ENCODE data around the gene GSTM3. TPM values are rescaled to one million over a fixed set of nuclear protein-coding genes. Genes with fewer than 3 reads are reported as not detected.
"Not testable (repeated sequence)": the region's sequence is repeated elsewhere in the genome, so short reads cannot be mapped to it uniquely, and the experiment has no call there.

The GSTM3 gene
- total RNA-seq, 5 donors from 2014 or later (not counting 1 experiment from before 2014, with no cell fraction given) = 8.4 to 17.1 (median 10.3) TPM

- Histone ChIP-seq H3K4me1 (ENCODE audit: control insufficient read depth in 1 of 2, extremely low read depth in 1 of 2, insufficient read depth in 2 of 2, low read length in 2 of 2) (no peaks in the 10 kb centered on the region), H3K27ac (ENCODE audit: low read length) (no peak overlapping the region), H3K9me3 (no peaks in the 10 kb centered on the region), H3K27me3 (replicated peaks in 1 of 2; ENCODE audit: control insufficient read depth in 2 of 2, extremely low read depth in 1 of 2, insufficient read depth in 2 of 2, low read length in 1 of 2) (peaks cover 0 to 29% of the 10 kb centered on the region in 2 experiments), H3K4me3 (ENCODE audit: control insufficient read depth in 1 of 2, extremely low read depth in 1 of 2, low read length in 1 of 2) (no peak overlapping the region), H3K36me3 (ENCODE audit: control insufficient read depth in 2 of 2, extremely low read depth in 1 of 2, insufficient read depth in 1 of 2, low read length in 1 of 2) (no peaks in the 10 kb centered on the region)
- Mint-ChIP-seq H3K27me3 (peaks cover 0 to 1% of the 10 kb centered on the region in 2 donors), H3K4me1 (peaks cover 0 to 2% (median 0%) of the 10 kb centered on the region in 3 donors), H3K4me3 (no peak overlapping the region), H3K27ac (no peak overlapping the region), H3K36me3 (no peaks in the 10 kb centered on the region), H3K9me3 (no peaks in the 10 kb centered on the region)
- WGBS (ENCODE audit: insufficient coverage) = 100% methylated on average over 2 of the region's 2 CpGs
- ChIA-PET POLR2A (no interaction called here), CTCF (interaction anchor here in 1 of 2 donors (1.4 kb wide), 1 partner anchor 216 kb away, joined by 3 read pairs; no protein-coding TSS in a partner anchor)
- no peak for ATAC-seq (replicated peaks in 1 of 4)
- DNase-seq = peak in 1 of 35 experiments; percentile 10
Measured at GRCh38 chr1:109768335-109768650, 27.5 kb upstream of the GSTM3 start.

- DNase-seq = peak in 2 of 35 experiments; percentile 2 to 15
- Histone ChIP-seq H3K27ac (ENCODE audit: low read length) (no peak overlapping the region), H3K27me3 (replicated peaks in 1 of 2; ENCODE audit: control insufficient read depth in 2 of 2, extremely low read depth in 1 of 2, insufficient read depth in 2 of 2, low read length in 1 of 2) (peaks cover 0 to 28% of the 10 kb centered on the region in 2 experiments), H3K9me3 (no peaks in the 10 kb centered on the region), H3K4me3 (ENCODE audit: control insufficient read depth in 1 of 2, extremely low read depth in 1 of 2, low read length in 1 of 2) (no peak overlapping the region), H3K36me3 (ENCODE audit: control insufficient read depth in 2 of 2, extremely low read depth in 1 of 2, insufficient read depth in 1 of 2, low read length in 1 of 2) (no peaks in the 10 kb centered on the region), H3K4me1 (ENCODE audit: control insufficient read depth in 1 of 2, extremely low read depth in 1 of 2, insufficient read depth in 2 of 2, low read length in 2 of 2) (no peaks in the 10 kb centered on the region)
- Mint-ChIP-seq H3K9me3 (no peaks in the 10 kb centered on the region), H3K4me1 (peaks cover 0 to 2% (median 0%) of the 10 kb centered on the region in 3 donors), H3K36me3 (no peaks in the 10 kb centered on the region), H3K27me3 (peaks cover 0 to 1% of the 10 kb centered on the region in 2 donors), H3K4me3 (no peak overlapping the region), H3K27ac (no peak overlapping the region)
- ChIA-PET CTCF (interaction anchor here in 1 of 2 donors (1.4 kb wide), 1 partner anchor 216 kb away, joined by 3 read pairs; no protein-coding TSS in a partner anchor), POLR2A (no interaction called here)
- ATAC-seq (replicated peaks in 1 of 4) = no peak
- WGBS (ENCODE audit: insufficient coverage) = 87% methylated on average over 8 of the region's 10 CpGs
Measured at GRCh38 chr1:109767637-109768334, 26.9 kb upstream of the GSTM3 start.

GRCh38 chr1:109766991-109767636, 26.3 kb upstream of the GSTM3 start:
- H3K4me1 ChIP-seq (ENCODE audit: control insufficient read depth in 1 of 2, extremely low read depth in 1 of 2, insufficient read depth in 2 of 2, low read length in 2 of 2); POLR2A ChIA-PET; H3K27me3 Mint-ChIP-seq; ATAC-seq (replicated peaks in 1 of 4); DNase-seq; H3K9me3 Mint-ChIP-seq; H3K36me3 Mint-ChIP-seq; H3K36me3 ChIP-seq (ENCODE audit: control insufficient read depth in 2 of 2, extremely low read depth in 1 of 2, insufficient read depth in 1 of 2, low read length in 1 of 2); H3K4me3 ChIP-seq (ENCODE audit: control insufficient read depth in 1 of 2, extremely low read depth in 1 of 2, low read length in 1 of 2); H3K4me3 Mint-ChIP-seq; CTCF ChIA-PET; H3K27ac Mint-ChIP-seq; H3K9me3 ChIP-seq; H3K27ac ChIP-seq (ENCODE audit: low read length); H3K4me1 Mint-ChIP-seq: not testable (repeated sequence)
- 81% methylated on average over 13 of the region's 17 CpGs for WGBS (ENCODE audit: insufficient coverage)
- peaks cover 0 to 28% of the 10 kb centered on the region in 2 experiments for H3K27me3 ChIP-seq (replicated peaks in 1 of 2; ENCODE audit: control insufficient read depth in 2 of 2, extremely low read depth in 1 of 2, insufficient read depth in 2 of 2, low read length in 1 of 2)

GRCh38 chr1:109765896-109766615, 25.2 kb upstream of the GSTM3 start:
- Mint-ChIP-seq H3K4me1 (no peaks in the 10 kb centered on the region), H3K4me3 (no peak overlapping the region), H3K27me3 (peaks cover 0 to 1% of the 10 kb centered on the region in 2 donors), H3K27ac (no peak overlapping the region), H3K36me3 (no peaks in the 10 kb centered on the region), H3K9me3 (no peaks in the 10 kb centered on the region)
- POLR2A ChIA-PET = no interaction called here
- Histone ChIP-seq H3K4me1 (ENCODE audit: control insufficient read depth in 1 of 2, extremely low read depth in 1 of 2, insufficient read depth in 2 of 2, low read length in 2 of 2) (no peaks in the 10 kb centered on the region), H3K27ac (ENCODE audit: low read length) (no peak overlapping the region), H3K4me3 (ENCODE audit: control insufficient read depth in 1 of 2, extremely low read depth in 1 of 2, low read length in 1 of 2) (no peak overlapping the region), H3K9me3 (no peaks in the 10 kb centered on the region), H3K27me3 (replicated peaks in 1 of 2; ENCODE audit: control insufficient read depth in 2 of 2, extremely low read depth in 1 of 2, insufficient read depth in 2 of 2, low read length in 1 of 2) (peaks cover 0 to 30% of the 10 kb centered on the region in 2 experiments), H3K36me3 (ENCODE audit: control insufficient read depth in 2 of 2, extremely low read depth in 1 of 2, insufficient read depth in 1 of 2, low read length in 1 of 2) (no peaks in the 10 kb centered on the region)
- 60% methylated on average over 4 of the region's 13 CpGs for WGBS (ENCODE audit: insufficient coverage)
- CTCF ChIA-PET = interaction anchor here in 1 of 2 donors (0.6 to 0.7 kb wide), 2 partner anchors 11 to 265 kb away, joined by 3 to 4 read pairs; no protein-coding TSS in a partner anchor
- ATAC-seq (replicated peaks in 1 of 4) (no peak), DNase-seq (peak in 1 of 35 experiments; percentile 15)

- Mint-ChIP-seq H3K4me1 (no peaks in the 10 kb centered on the region), H3K27ac (no peak overlapping the region)
Measured at GRCh38 chr1:109765483-109765815, 24.6 kb upstream of the GSTM3 start.

More at GRCh38 chr1:109765483-109765815, 24.6 kb upstream of the GSTM3 start:
- Histone ChIP-seq H3K9me3 (no peaks in the 10 kb centered on the region), H3K4me3 (ENCODE audit: control insufficient read depth in 1 of 2, extremely low read depth in 1 of 2, low read length in 1 of 2) (no peak overlapping the region), H3K27me3 (replicated peaks in 1 of 2; ENCODE audit: control insufficient read depth in 2 of 2, extremely low read depth in 1 of 2, insufficient read depth in 2 of 2, low read length in 1 of 2) (peaks cover 0 to 33% of the 10 kb centered on the region in 2 experiments), H3K4me1 (ENCODE audit: control insufficient read depth in 1 of 2, extremely low read depth in 1 of 2, insufficient read depth in 2 of 2, low read length in 2 of 2) (no peaks in the 10 kb centered on the region), H3K36me3 (ENCODE audit: control insufficient read depth in 2 of 2, extremely low read depth in 1 of 2, insufficient read depth in 1 of 2, low read length in 1 of 2) (no peaks in the 10 kb centered on the region), H3K27ac (ENCODE audit: low read length) (no peak overlapping the region)
- no peaks in the 10 kb centered on the region for H3K36me3 Mint-ChIP-seq
- POLR2A ChIA-PET = no interaction called here
- 20% methylated on average over 1 of the region's 4 CpGs for WGBS (ENCODE audit: insufficient coverage)
- H3K4me3 Mint-ChIP-seq = no peak overlapping the region
- ATAC-seq (replicated peaks in 1 of 4) (no peak), DNase-seq (peak in 1 of 35 experiments; percentile 16)
- peaks cover 0 to 1% of the 10 kb centered on the region in 2 donors for H3K27me3 Mint-ChIP-seq
- CTCF ChIA-PET = interaction anchor here in 1 of 2 donors (0.6 to 0.7 kb wide), 2 partner anchors 12 to 265 kb away, joined by 3 to 4 read pairs; no protein-coding TSS in a partner anchor
- H3K9me3 Mint-ChIP-seq = no peaks in the 10 kb centered on the region

Measured in T-cell (primary cell).